GM19395 (cell line): ENCODE data around the gene SCUBE2.
"Not testable (repeated sequence)": the region's sequence is repeated elsewhere in the genome, so short reads cannot be mapped to it uniquely, and the experiment has no call there.

Experiments used
- ATAC-seq: cut with Tn5 transposase; IDR thresholded peaks from one replicate; pipeline ENCODE4 v1.9.1; 2021; ENCODE audit warnings: mild to moderate bottlenecking, moderate library complexity; ENCODE audit not compliant: unreplicated experiment

The SCUBE2 gene

GRCh38 chr11:9013373-9013772 is 78.0 kb downstream of the SCUBE2 start:
- ATAC-seq, result no peak

DNA sequence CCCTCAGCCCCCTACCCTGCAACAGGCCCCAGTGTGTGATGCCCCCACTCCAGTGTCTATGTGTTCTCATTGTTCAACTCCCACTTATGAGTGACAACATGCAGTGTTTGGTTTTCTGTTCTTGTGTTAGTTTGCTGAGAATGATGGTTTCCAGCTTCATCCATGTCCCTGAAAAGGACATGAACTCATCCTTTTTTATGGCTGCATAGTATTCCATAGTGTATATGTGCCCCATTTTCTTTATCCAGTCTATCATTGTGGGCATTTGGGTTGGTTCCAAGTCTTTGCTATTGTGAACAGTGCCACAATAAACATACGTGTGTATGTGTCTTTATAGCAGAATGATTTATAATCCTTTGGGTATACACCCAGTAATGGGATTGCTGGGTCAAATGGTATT is 81.9 kb downstream of the SCUBE2 start:
- not testable (repeated sequence) for ATAC-seq

DNA sequence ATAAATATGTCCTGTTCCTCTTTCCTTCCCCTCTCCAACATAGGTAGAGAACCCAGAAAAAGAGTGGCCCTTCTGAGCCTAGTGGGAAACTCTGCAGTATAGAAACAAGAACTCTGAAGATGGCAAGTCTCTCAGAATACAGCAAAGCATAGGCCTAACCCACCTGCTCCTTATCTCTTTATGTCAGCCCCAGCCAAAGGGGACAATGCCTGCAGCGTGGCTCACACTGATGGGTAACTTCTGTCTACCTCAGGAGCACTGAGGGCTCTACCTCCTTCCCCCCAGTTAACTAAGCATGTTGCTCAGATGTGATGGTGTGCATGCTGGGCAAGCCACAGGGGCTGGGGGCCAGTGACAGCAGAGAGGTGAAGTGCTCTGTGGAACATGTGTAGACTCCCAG is 82.7 kb downstream of the SCUBE2 start:
- ATAC-seq, result no peak

DNA sequence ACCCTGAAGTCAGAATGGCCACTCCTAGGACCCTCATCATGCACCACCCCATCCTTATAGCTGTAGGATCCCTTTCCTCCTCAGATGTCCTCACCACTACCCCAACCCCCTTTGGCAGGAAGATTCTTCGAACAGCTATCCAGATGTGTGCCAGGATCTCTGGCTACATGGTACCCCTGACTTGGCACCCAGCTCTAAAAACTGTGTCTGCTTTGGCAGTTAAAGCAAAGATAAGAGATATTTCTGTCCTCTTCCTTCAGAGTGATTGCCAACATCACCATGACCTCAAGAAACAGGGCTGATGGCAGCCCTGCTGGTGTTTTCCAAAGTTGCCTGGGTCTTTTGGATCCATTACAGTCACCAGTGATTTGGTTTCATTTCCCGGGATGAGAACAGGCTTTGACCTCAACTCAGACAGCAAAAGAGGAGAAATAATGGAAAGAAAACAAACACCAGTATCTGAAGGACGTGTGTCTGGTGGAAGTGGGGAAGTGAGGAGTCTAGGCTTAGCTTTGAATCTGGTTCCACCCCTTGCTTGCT is 83.3 kb downstream of the SCUBE2 start:
- no peak for ATAC-seq

DNA sequence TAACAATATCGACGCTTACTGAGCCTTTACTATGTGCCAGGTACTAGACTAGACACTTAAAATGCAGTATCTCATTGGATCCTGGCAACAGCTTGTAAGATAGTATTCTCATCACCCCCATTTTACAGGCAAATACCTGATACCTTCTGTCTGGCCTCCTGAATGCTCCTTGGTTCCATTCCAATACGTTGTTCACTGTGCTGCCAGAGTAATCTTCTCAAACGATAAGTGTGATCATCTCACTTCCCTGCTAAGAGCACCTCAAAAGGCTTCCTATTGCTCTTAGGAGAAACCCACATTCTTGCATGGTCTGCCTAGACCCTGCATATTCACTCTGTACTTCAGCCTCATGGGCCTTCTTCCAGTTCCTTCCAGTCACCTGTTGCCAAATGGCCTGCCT is 86.3 kb downstream of the SCUBE2 start:
- ATAC-seq, result no peak

DNA sequence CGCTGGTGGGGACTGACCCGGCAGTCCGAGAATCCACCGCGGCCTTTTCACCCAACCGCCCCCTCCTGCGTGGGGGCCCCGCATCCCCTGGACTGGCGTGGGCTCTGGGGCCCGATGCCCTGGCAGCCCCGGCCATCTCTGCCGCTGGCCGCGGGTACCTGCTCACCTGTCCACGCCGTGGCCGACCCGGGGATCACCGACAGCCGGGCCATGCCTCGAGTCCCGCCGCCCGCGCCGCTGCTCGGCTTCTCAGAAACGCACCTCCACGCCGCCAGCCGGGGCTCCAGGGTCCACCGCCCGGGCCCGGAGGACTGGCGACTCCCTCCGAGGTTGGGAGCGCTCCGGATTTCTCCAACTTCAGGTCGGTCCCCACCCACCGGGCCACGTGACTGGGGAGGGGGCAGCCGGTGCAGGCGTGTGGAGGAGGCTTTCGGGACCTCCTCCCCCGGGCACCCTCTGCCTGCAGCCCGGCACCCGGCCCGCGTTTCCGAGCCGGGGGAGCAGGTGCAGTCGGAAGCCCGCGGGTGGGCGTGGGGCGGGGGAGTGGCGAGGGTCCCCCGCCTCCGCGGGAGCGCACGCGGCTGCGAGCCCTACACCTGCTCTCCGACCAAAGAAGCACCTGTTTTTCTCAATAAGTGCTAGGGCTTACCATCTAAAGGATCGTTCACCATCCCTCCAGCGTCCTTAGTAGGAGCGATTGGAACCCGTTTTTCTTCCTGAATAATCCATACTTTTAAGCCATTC is 87.0 kb downstream of the SCUBE2 start:
- peak; percentile 30 for ATAC-seq

- peak; percentile 67 for ATAC-seq
These were observed 87.7 kb downstream of the SCUBE2 start, which contains the start of gene NRIP3 for GRCh38 chr11:9003573-9004182. NRIP3 (minus strand) TSS chr11:9004001; CDS start chr11:9003935, 66 bp downstream.

DNA sequence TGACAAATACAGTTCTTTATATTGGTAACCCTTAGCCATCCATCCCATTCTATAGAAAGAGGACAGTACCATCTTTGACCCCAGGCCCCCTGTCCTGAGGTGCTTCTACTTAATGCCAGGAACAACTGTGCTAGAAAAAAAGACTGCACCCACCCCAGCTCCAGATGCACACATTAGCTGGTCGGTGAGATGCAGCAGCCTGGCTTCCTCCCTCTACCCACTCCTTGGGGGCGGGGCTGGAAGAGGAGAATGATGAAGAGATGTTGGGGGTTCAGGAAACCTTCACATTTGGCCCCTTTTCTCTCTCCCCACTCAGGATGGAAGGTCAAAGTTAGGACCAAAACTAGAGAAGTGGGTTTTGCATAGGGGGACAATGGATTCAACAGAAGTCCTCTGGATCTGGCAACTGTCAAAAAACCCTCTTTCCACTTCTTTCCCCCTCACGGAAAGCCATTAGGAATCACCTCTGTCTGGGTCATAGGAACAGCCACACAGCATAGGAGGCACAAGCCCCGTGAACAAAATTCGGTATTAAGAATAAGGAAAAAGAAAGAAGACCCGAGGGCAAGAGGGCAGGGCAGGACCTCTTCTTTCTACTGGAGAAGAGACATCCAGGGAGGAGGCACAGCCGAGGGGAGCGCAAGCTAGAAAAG is 88.4 kb downstream of the SCUBE2 start:
- no peak for ATAC-seq

DNA sequence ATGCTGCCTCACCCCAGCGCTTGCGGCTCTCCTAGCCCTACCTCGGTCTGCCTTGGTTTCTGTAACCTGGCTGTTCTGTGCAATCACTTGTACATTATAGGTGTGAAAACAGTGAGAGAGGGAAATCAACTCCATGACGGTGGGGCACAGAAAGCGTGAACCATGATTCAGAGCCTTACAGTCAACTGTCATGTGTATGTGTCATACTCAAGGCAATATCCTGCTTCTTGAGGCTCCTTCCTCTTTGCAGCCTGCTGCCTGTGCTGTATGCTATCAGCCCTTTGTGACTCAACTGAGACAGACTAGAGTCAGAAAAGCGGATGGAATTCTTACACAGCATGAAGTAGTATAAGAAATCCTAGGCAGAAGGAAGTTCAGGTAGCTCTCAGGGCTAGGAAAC is 89.7 kb downstream of the SCUBE2 start:
- ATAC-seq, result no peak

DNA sequence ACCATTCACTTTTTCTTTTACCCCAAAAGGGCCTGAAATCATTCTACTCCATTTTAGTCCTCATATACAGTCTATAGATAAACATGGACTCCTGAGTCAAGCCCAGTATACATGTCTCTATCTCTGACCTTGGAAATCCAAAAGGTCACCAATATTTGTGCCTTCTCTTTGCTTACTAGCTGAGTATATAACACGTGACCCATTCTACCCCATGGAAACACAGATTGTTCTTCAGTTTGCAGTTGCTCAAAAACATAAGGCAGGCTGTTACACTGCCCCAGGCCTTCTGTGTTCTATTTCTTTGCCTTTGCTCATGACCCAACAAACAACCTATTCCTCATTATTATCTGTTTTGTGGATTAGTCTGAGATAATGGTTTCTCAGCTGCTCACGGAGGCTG is 93.4 kb downstream of the SCUBE2 start:
- no peak for ATAC-seq

GRCh38 chr11:8997451-8997850 is 93.9 kb downstream of the SCUBE2 start:
- no peak for ATAC-seq

GRCh38 chr11:8989453-8989852 is 101.9 kb downstream of the SCUBE2 start:
- no peak for ATAC-seq

GRCh38 chr11:8988329-8989234 is 102.8 kb downstream of the SCUBE2 start:
- ATAC-seq, result no peak

DNA sequence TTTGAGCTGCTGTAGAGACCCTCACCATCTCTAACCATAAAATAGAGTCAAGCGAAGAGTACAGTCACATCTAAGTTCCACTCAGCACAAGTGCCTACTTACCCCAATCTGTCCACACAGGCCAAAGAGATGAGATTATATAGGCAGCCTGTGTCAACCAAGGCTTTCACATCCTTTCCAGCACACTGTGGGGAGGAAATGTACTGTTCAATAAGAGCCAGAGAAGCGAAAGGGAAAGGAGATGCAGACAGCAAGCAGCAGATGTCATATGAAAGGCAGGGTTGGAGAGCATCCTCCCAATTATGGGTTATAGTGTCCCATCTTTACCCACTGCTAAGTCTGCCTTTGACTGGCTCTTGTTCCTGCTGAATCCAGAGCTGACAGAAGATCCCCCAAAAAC is 104.0 kb downstream of the SCUBE2 start:
- ATAC-seq, result no peak

- not testable (repeated sequence) for ATAC-seq
These were observed 104.6 kb downstream of the SCUBE2 start for GRCh38 chr11:8986772-8987171.

DNA sequence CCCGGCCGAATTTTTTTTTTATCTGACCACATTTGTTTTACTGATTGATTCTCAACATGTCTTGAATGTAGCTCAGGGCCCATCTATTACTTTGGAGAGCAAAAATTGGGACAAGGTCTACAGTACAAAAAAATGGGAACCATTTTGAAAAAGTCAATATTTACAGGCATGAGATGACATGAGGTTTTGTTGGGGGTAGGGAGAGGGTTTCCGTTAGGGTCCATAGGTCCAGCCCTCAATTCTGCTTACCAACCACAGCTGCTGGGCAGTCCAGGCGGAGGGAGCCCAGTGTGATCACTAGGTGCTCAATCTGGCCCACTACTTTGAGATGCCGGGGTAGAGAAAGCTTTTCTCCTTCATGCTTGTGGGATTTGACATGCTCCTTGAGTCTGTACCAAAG is 105.9 kb downstream of the SCUBE2 start:
- ATAC-seq, result no peak

- no peak for ATAC-seq
These were observed 107.8 kb downstream of the SCUBE2 start for GRCh38 chr11:8983552-8983951.

- no peak for ATAC-seq
These were observed 110.9 kb downstream of the SCUBE2 start for GRCh38 chr11:8980485-8980884.

- ATAC-seq, result not testable (repeated sequence)
These were observed 112.0 kb downstream of the SCUBE2 start for GRCh38 chr11:8979365-8979764.

DNA sequence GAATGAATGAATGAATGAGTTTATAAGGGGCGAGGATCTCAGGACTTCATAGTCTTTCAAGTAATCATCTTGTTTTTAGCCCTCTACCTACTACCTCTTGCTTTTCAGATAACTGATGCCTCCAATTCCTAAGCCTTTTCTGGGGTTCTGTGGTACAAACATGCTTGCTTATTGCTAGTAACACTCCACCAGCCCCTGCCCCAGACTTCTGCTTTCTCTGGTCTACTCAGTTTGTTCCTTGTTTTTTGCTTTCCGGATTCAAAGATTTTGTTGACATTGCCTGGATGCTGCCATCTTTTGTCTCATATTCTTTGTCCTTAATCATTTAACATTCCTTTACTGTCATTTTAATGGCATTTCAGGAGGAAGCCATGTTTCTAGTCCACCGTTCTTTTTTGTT is 118.3 kb downstream of the SCUBE2 start:
- ATAC-seq, result no peak

DNA sequence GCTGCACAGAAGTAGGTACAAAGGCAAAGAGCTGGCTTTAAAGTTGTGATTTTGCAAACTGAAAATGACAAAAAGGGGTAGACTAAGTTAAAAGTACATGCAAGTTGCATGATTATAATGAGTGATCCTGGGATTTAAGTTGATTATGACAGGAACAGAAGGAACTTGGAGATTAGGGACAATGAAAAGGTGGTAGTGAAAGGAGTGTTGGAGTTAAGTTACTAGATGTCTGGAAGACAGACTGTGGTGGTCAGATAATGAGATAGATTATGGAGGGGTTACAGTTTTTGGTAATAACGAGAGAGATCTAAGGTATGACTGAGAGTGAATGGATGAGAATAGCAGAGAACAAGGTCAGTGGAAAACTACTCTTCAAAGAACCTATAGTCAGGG is 119.5 kb downstream of the SCUBE2 start:
- no peak for ATAC-seq
